ENCODE measurements around the gene MRPL44. TPM values are rescaled to one million over a fixed set of nuclear protein-coding genes. Genes with fewer than 3 reads are reported as not detected.

Gene MRPL44
- total RNA-seq, 1 experiment from 2014 or later: 66.4 TPM

DNA sequence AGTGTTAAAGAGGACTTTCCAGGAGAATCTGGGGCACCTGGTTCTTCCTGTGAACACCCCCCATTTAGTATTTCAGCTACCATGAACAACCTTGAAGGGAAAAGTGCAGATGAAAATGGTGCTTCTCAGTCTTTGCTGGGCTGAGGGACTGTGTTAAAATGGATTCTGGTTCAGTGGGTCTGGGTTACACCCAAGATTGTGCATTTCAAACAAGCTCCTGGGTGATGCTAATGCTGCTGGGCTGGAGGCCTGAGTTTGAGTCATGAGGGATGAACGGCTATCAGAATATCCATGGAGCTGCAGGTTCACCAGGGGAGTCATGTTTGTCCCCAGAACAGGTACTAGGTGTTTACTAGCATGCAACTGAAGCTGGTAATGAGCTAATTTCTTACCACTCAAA is 24.0 kb downstream of the MRPL44 start:
- intact Hi-C loops (cut with micrococcal nuclease; ENCODE audit: unreplicated experiment): no loop called here
- POLR2A ChIA-PET (ENCODE audit: unreplicated experiment): no interaction called here
- BruUV-seq (replicated peaks): no TSS peak

DNA sequence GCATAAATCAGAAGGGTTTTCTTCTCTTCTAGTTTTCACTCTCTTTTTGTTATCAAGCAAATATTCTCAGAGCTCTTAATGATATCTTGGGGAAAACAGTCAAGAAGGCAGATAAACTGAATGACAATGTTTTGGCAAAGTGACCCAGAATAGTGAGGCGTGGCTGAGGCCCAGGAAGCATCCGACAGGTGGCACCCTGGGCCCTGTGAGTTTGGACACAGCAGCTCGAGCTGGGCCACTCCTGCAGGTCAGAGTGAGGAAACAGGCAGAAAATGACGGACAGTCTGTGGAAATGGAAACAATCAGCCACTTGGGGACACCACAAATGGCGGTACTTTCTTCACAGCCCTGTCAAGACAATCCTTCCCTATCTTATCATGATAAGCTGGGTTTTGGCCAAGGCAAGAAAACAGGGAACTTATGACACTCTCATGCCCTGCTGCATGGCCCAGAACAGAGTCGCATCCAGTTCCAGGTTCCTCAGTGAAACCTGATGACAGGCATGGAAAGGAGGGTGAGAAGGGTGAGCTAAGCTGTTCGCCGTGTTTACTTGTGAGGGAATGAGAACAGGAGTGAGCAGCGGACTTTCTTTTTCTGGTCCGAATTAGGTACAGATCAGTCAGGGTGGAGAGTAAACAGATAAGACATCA is 32.1 kb downstream of the MRPL44 start:
- no TSS peak for BruUV-seq (replicated peaks)
- ChIA-PET POLR2A (ENCODE audit: unreplicated experiment) (no interaction called here), CTCF (interaction anchor here (0.7 kb wide), 1 partner anchor 532 kb away, joined by 3 read pairs; no protein-coding TSS in a partner anchor)
- Histone ChIP-seq H3K36me3 (ENCODE audit: low read depth) (peaks cover 15% of the 10 kb centered on the region; the same call in 1 of the 2 replicates), H3K4me3 (no peak overlapping the region), H3K4me1 (replicated peaks; ENCODE audit: insufficient read depth) (no peaks in the 10 kb centered on the region), H2AFZ (no peak overlapping the region), H4K20me1 (ENCODE audit: insufficient read depth) (no peaks in the 10 kb centered on the region), H3K79me2 (ENCODE audit: low read depth) (no peaks in the 10 kb centered on the region), H3K9me2 (ENCODE audit: insufficient read depth) (no peaks in the 10 kb centered on the region), H3K27ac (no peak overlapping the region), H3K27me3 (ENCODE audit: insufficient read depth, low read depth) (no peaks in the 10 kb centered on the region), H3F3A (ENCODE audit: insufficient read depth, low read depth) (peaks cover 4% of the 10 kb centered on the region; the same call in 1 of the 2 replicates), H3K4me2 (no peak overlapping the region), H3K9me3 (ENCODE audit: insufficient read depth, low read depth) (no peaks in the 10 kb centered on the region)
- DNase-seq: no peak
- intact Hi-C loops (cut with micrococcal nuclease; ENCODE audit: unreplicated experiment): no loop called here
- TF ChIP-seq, protein P1, sequence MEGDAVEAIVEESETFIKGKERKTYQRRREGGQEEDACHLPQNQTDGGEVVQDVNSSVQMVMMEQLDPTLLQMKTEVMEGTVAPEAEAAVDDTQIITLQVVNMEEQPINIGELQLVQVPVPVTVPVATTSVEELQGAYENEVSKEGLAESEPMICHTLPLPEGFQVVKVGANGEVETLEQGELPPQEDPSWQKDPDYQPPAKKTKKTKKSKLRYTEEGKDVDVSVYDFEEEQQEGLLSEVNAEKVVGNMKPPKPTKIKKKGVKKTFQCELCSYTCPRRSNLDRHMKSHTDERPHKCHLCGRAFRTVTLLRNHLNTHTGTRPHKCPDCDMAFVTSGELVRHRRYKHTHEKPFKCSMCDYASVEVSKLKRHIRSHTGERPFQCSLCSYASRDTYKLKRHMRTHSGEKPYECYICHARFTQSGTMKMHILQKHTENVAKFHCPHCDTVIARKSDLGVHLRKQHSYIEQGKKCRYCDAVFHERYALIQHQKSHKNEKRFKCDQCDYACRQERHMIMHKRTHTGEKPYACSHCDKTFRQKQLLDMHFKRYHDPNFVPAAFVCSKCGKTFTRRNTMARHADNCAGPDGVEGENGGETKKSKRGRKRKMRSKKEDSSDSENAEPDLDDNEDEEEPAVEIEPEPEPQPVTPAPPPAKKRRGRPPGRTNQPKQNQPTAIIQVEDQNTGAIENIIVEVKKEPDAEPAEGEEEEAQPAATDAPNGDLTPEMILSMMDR (conservative IDR thresholded peaks at IDR 0.05): peak; percentile 20; the same call in 1 of the 2 replicates
- TF ChIP-seq EZH2 (IDR thresholded peaks at IDR 0.05; ENCODE audit: low read depth): no peak

More for the DNA sequence above, 24.0 kb downstream of the MRPL44 start:
- Histone ChIP-seq H3K36me3 (ENCODE audit: low read depth) (peaks cover 12% of the 10 kb centered on the region), H3K4me3 (no peak overlapping the region), H2AFZ (no peak overlapping the region), H3K9me3 (ENCODE audit: insufficient read depth, low read depth) (no peaks in the 10 kb centered on the region), H3K27ac (no peak overlapping the region), H3K79me2 (ENCODE audit: low read depth) (no peaks in the 10 kb centered on the region), H3K9me2 (ENCODE audit: insufficient read depth) (no peaks in the 10 kb centered on the region), H4K20me1 (ENCODE audit: insufficient read depth) (no peaks in the 10 kb centered on the region), H3K27me3 (ENCODE audit: insufficient read depth, low read depth) (no peaks in the 10 kb centered on the region), H3F3A (ENCODE audit: insufficient read depth, low read depth) (no peaks in the 10 kb centered on the region), H3K4me1 (replicated peaks; ENCODE audit: insufficient read depth) (no peaks in the 10 kb centered on the region), H3K4me2 (no peak overlapping the region)
- DNase-seq: no peak
- no peak for TF ChIP-seq EZH2 (IDR thresholded peaks at IDR 0.05; ENCODE audit: low read depth)
- CTCF ChIA-PET: interaction anchor here (0.6 kb wide), 1 partner anchor 11 kb away, joined by 3 read pairs; no protein-coding TSS in a partner anchor

DNA sequence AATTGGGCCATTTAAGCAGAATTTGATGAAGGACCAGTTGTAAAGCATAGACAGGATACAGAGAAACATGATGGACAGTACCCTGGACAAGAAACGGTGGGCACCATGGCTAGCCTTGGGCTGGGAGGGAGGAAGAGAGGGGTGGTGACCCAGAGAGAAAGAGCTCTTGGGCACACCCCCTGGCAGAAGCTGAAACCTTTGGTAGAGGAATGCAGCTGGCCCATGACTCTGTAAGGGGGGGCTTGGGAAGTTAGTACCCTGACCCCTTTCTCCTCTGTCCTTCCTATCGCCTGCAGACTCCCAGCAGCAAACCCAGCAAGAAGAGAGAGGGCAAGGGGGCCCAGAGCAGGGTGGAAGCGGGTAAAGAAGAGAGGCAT is 32.6 kb downstream of the MRPL44 start:
- H2AFZ ChIP-seq: no peak overlapping the region
- no peaks in the 10 kb centered on the region for H3K4me1 ChIP-seq (replicated peaks; ENCODE audit: insufficient read depth)
- no peak overlapping the region for H3K27ac ChIP-seq
- no peaks in the 10 kb centered on the region for H3K9me2 ChIP-seq (ENCODE audit: insufficient read depth)
- ChIA-PET POLR2A (ENCODE audit: unreplicated experiment) (no interaction called here), CTCF (no interaction called here)
- H3K4me3 ChIP-seq: no peak overlapping the region
- no peak overlapping the region for H3K4me2 ChIP-seq
- no peak for DNase-seq
- no peaks in the 10 kb centered on the region for H4K20me1 ChIP-seq (ENCODE audit: insufficient read depth)
- H3K36me3 ChIP-seq (ENCODE audit: low read depth): peaks cover 10% of the 10 kb centered on the region; the same call in 1 of the 2 replicates
- intact Hi-C loops (cut with micrococcal nuclease; ENCODE audit: unreplicated experiment): loop anchor here (5.0 kb wide), 2 partner anchors 152 to 377 kb away; no protein-coding TSS in a partner anchor
- H3F3A ChIP-seq (ENCODE audit: insufficient read depth, low read depth): peaks cover 4% of the 10 kb centered on the region; the same call in 1 of the 2 replicates
- no peaks in the 10 kb centered on the region for H3K79me2 ChIP-seq (ENCODE audit: low read depth)
- H3K27me3 ChIP-seq (ENCODE audit: insufficient read depth, low read depth): no peaks in the 10 kb centered on the region
- TF ChIP-seq EZH2 (IDR thresholded peaks at IDR 0.05; ENCODE audit: low read depth): no peak
- TF ChIP-seq, protein P1 (conservative IDR thresholded peaks at IDR 0.05): no peak
- BruUV-seq (replicated peaks): no TSS peak
- no peaks in the 10 kb centered on the region for H3K9me3 ChIP-seq (ENCODE audit: insufficient read depth, low read depth)

Data from PC-9 (cell line).